Adrenal gland (tissue), 5 donors: ENCODE results near the gene CEP295NL.

ENCODE experiments used
- CTCF ChIP-seq, 6 experiments: fragments of 450-650 bp in 4 of 6; fragments of 200-600 bp in 2 of 6; sonication (generic) in 1 of 6; IDR thresholded peaks; 1 replicate in 5 of 6; 2 replicates in 1 of 6; pipeline versions ENCODE4 v1.5.1 to v1.8.0; 2016 to 2021; ENCODE audit warnings: antibody characterized with exemption in 6 of 6, mild to moderate bottlenecking in 2 of 6, moderate library complexity in 1 of 6
- POLR2A ChIP-seq, 2 donors: fragments of 450-650 bp; IDR thresholded peaks; one replicate each; pipeline ENCODE4 v1.6.1; 2017; ENCODE audit warnings: antibody characterized with exemption in 2 of 2, mild to moderate bottlenecking in 2 of 2, moderate library complexity in 1 of 2
- donor health status: DM: no; HTN: no; CAD: no.

DNA sequence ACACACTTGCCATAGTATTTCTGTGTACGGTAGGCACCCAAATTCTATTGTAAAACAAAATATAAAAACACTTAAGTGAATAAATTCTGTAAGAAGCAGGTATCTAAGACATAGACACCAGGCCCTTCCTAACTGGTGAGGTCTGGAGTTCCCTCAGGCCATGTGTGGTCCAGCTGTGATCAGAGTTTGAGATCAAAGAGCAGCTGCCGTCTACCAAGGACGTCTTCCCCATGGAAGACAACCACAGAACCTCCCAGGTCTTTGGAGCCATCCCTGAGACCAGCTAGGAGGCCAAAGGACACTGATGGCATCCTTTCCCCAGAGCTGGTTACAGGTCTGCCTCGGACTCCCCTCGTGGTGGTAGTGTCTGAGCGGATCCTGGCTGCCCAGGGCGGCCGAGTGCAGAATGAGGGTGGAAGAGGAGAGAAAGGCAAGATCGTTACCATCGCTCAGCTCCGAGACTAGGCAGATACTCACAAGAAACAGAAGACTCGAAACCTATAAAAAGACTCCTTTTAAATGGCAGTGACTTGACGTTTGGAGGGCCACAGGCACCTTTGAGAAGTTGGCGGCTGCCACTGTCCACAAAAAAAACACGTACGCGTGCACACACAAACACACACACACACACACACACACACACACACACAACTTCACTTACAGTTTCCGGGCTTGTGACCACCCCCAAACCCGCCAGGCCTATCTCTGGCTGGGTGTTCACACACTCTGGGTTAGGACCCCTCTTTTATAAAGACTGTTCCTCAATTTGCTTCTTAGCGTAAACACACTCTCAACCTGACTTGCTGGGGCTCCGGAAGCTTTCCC, 14.7 kb upstream of the CEP295NL start:
- TF ChIP-seq POLR2A (IDR thresholded peaks at IDR 0.05) (no peak), CTCF (IDR thresholded peaks at IDR 0.05) (no peak)
